Measurements from ENCODE around the gene ZNF579.

Gene ZNF579

GRCh38 chr19:55602104-55603001 lies 21.7 kb upstream of the ZNF579 start:
- TF ChIP-seq, protein P1, sequence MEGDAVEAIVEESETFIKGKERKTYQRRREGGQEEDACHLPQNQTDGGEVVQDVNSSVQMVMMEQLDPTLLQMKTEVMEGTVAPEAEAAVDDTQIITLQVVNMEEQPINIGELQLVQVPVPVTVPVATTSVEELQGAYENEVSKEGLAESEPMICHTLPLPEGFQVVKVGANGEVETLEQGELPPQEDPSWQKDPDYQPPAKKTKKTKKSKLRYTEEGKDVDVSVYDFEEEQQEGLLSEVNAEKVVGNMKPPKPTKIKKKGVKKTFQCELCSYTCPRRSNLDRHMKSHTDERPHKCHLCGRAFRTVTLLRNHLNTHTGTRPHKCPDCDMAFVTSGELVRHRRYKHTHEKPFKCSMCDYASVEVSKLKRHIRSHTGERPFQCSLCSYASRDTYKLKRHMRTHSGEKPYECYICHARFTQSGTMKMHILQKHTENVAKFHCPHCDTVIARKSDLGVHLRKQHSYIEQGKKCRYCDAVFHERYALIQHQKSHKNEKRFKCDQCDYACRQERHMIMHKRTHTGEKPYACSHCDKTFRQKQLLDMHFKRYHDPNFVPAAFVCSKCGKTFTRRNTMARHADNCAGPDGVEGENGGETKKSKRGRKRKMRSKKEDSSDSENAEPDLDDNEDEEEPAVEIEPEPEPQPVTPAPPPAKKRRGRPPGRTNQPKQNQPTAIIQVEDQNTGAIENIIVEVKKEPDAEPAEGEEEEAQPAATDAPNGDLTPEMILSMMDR (IDR thresholded peaks at IDR 0.05; ENCODE audit: extremely low read depth, missing control alignments) = no peak
- DNase-seq (ENCODE audit: low spot score) = no peak

DNA sequence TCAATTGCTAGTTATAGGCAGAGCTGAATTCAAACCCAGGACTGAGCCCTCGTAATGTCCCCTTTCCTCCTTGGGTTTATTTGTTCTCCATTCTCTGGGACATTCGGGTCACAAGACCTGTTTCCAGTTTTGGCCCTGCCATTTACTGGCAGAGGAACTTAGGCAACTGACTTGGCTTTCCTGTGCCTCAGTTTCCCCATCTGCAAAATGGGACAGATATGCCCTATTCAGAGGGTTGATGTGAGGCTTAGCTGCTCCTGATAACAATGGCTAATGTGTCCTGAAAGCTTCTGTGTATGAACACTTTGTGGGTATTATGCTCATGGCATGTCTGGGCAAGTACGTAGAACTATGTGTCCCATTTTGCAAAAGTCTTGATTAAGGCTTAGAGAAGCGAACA lies 20.4 kb upstream of the ZNF579 start:
- no peak for DNase-seq (ENCODE audit: low spot score)
- TF ChIP-seq, protein P1 (IDR thresholded peaks at IDR 0.05; ENCODE audit: extremely low read depth, missing control alignments) = no peak

DNA sequence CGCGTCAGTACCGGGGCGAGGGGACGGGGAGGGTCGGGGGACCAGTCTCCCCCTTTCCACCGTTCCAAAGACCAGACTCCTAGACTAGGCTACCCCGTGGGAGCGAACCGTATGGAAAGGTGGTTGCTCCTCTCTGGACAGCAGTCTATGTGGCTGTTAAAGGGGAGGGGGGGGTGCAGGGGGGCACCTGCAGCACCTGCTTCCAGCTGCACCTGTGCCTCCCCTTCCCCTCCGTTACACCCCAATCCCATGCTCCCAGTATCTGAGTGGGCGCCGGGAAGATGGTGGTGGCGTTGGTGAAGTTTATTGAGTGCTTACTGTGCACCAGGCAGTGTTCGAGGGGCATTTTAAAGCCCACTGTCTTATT lies 20.0 kb upstream of the ZNF579 start:
- DNase-seq (ENCODE audit: low spot score) = no peak
- TF ChIP-seq, protein P1 (IDR thresholded peaks at IDR 0.05; ENCODE audit: extremely low read depth, missing control alignments) = no peak

GRCh38 chr19:55599842-55600661 lies 19.4 kb upstream of the ZNF579 start, which contains the start of gene ZNF524:
TSS of gene ZNF524 (plus strand) at chr19:55600288. CDS start at chr19:55602113, 1,825 bp downstream.
- TF ChIP-seq, protein P1 (IDR thresholded peaks at IDR 0.05; ENCODE audit: extremely low read depth, missing control alignments) = no peak
- peak; percentile 94 for DNase-seq (ENCODE audit: low spot score)

- TF ChIP-seq, protein P1 (IDR thresholded peaks at IDR 0.05; ENCODE audit: extremely low read depth, missing control alignments) = no peak
- peak; percentile 91 for DNase-seq (ENCODE audit: low spot score)
Measured at GRCh38 chr19:55599468-55599841, 18.8 kb upstream of the ZNF579 start, which contains the start of gene FIZ1. TSS of gene FIZ1 (minus strand) at chr19:55599517. CDS start at chr19:55597865, 1,652 bp downstream.

DNA sequence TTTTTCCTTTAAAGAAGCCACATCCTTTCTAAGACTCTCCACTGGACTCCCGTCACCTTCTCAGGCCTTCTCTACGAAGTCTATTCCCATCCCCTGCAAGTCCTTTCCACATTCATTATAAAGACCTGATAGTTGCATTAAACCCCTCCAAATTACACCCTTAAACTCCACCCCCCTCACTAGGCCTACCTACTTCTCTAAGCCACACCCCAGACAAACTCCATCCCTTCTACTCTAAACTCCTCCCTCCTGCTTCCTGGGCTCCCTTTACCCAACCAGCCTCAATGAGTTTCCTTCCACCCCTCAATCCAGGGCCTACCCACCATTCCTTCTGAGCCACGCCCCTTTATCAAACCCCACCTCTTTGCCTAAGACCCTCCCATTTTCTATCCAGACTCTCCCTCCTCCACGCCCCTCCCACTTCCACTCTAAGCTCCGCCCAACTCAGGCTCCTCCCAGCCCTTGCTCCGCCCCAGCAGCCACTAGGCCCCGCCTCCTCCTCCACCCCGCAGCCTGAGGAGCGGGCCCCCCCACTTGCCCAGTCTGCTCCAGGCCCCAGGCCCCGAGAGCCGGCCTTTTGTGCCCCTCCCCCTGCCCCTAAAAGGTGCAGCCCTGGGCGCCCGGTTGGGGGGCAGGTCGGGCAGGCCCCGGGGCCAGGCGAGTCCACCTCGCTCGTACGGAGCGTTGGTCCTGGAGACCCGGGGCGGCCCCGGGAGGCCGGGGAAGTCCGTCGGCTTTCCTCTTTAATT lies 18.2 kb upstream of the ZNF579 start:
- TF ChIP-seq, protein P1 (IDR thresholded peaks at IDR 0.05; ENCODE audit: extremely low read depth, missing control alignments) = no peak
- peak; percentile 91 for DNase-seq (ENCODE audit: low spot score)
